ENCODE measurements around the gene HCST. TPM values are rescaled to one million over a fixed set of nuclear protein-coding genes. Genes with fewer than 3 reads are reported as not detected.

Gene HCST
- total RNA-seq, 2 experiments from 2014 or later, result 11.7 to 14.5 TPM

- Mint-ChIP-seq H3K4me3 (no peak overlapping the region), H3K36me3 (ENCODE audit: low read depth) (peaks cover 5% of the 10 kb centered on the region), H3K4me1 (ENCODE audit: low read depth) (peaks cover 9% of the 10 kb centered on the region), H3K27ac (no peak overlapping the region), H3K9me3 (no peaks in the 10 kb centered on the region), H3K27me3 (ENCODE audit: low read depth) (no peaks in the 10 kb centered on the region)
- DNase-seq, result no peak
- intact Hi-C loops (cut with micrococcal nuclease), result no loop called here
- CTCF ChIA-PET, result interaction anchor here (1.0 kb wide), 1 partner anchor 63 kb away, joined by 3 read pairs; no protein-coding TSS in a partner anchor
Observed at GRCh38 chr19:35943321-35944301, 41.3 kb downstream of the HCST start.

GRCh38 chr19:35944556-35944955 is 42.2 kb downstream of the HCST start:
- Mint-ChIP-seq H3K4me3 (no peak overlapping the region), H3K27ac (no peak overlapping the region), H3K36me3 (ENCODE audit: low read depth) (peaks cover 3% of the 10 kb centered on the region), H3K4me1 (ENCODE audit: low read depth) (peaks cover 6% of the 10 kb centered on the region), H3K9me3 (no peaks in the 10 kb centered on the region), H3K27me3 (ENCODE audit: low read depth) (no peaks in the 10 kb centered on the region)
- intact Hi-C loops (cut with micrococcal nuclease), result no loop called here
- DNase-seq, result no peak
- CTCF ChIA-PET, result interaction anchor here (1.0 kb wide), 1 partner anchor 64 kb away, joined by 3 read pairs; no protein-coding TSS in a partner anchor

GRCh38 chr19:35945121-35945790 is 42.9 kb downstream of the HCST start:
- no peak for DNase-seq
- Mint-ChIP-seq H3K9me3 (no peaks in the 10 kb centered on the region), H3K4me3 (no peak overlapping the region), H3K36me3 (ENCODE audit: low read depth) (peaks cover 3% of the 10 kb centered on the region), H3K27ac (no peak overlapping the region), H3K4me1 (ENCODE audit: low read depth) (peaks cover 10% of the 10 kb centered on the region), H3K27me3 (ENCODE audit: low read depth) (no peaks in the 10 kb centered on the region)
- intact Hi-C loops (cut with micrococcal nuclease), result no loop called here
- CTCF ChIA-PET, result interaction anchor here (0.6 kb wide), 1 partner anchor 222 kb away, joined by 3 read pairs; no protein-coding TSS in a partner anchor

GRCh38 chr19:35946203-35946602 is 43.9 kb downstream of the HCST start:
- no peaks in the 10 kb centered on the region for H3K27me3 Mint-ChIP-seq (ENCODE audit: low read depth)
- peaks cover 3% of the 10 kb centered on the region for H3K36me3 Mint-ChIP-seq (ENCODE audit: low read depth)
- H3K9me3 Mint-ChIP-seq, result no peaks in the 10 kb centered on the region
- DNase-seq, result no peak
- H3K4me3 Mint-ChIP-seq, result no peak overlapping the region
- no peak overlapping the region for H3K27ac Mint-ChIP-seq
- CTCF ChIA-PET, result interaction anchor here (0.6 to 1.5 kb wide), 4 partner anchors 179 to 424 kb away, joined by 3 to 4 read pairs (median 3); no protein-coding TSS in a partner anchor
- H3K4me1 Mint-ChIP-seq (ENCODE audit: low read depth), result peaks cover 14% of the 10 kb centered on the region
- intact Hi-C loops (cut with micrococcal nuclease), result no loop called here

DNA sequence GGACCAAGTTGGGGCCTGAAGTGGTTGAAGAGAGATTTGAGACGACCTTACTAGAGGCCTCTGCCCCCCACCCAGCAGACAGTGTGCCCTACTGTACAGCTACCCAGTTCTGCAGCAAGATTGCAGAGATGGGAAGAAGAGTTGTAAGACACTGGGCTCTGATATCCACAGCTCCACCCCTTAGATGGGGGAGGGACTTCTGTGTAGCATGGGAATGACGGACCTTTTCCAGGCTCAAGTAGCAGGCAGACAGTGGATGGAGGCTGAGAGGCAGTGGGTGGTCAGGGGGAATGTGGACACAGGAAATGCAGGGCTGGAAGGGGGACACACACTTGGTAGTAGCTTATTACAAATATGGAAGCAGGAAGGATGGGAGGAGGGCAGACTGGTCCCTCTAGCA is 46.8 kb downstream of the HCST start:
- H3K4me3 Mint-ChIP-seq, result no peak overlapping the region
- CTCF ChIA-PET, result interaction anchor here (0.8 to 1.6 kb wide), 3 partner anchors 10 to 65 kb away, joined by 3 to 9 read pairs (median 4); partner anchors contain the start of gene ALKBH6
- H3K36me3 Mint-ChIP-seq (ENCODE audit: low read depth), result peaks cover under 1% of the 10 kb centered on the region
- no peak overlapping the region for H3K27ac Mint-ChIP-seq
- intact Hi-C loops (cut with micrococcal nuclease), result no loop called here
- DNase-seq, result no peak
- peaks cover 29% of the 10 kb centered on the region for H3K4me1 Mint-ChIP-seq (ENCODE audit: low read depth)
- no peaks in the 10 kb centered on the region for H3K27me3 Mint-ChIP-seq (ENCODE audit: low read depth)
- no peaks in the 10 kb centered on the region for H3K9me3 Mint-ChIP-seq

Other genes with a start within 250 kb of the HCST start
- under 1 TPM in 1 of 2 experiments, not detected in 1; 0.21 TPM for gene UPK1A, start 236.0 kb upstream of the HCST start, total RNA-seq
- 100 to 1,000 TPM; 174 to 181 TPM for gene ZBTB32, start 198.0 kb upstream of the HCST start, total RNA-seq
- gene KMT2B, start 184.5 kb upstream of the HCST start, total RNA-seq, result 10 to 100 TPM; 62.0 to 65.8 TPM
- gene IGFLR1, start 160.1 kb upstream of the HCST start, total RNA-seq, result 10 to 100 TPM; 51.0 to 52.8 TPM
- gene U2AF1L4, start 157.1 kb upstream of the HCST start, total RNA-seq, result 10 to 100 TPM; 41.8 to 44.2 TPM
- gene PSENEN, start 156.9 kb upstream of the HCST start, total RNA-seq, result 10 to 100 TPM; 32.4 to 37.7 TPM
- 1 to 10 TPM; 5.7 to 9.7 TPM for gene LIN37, start 154.0 kb upstream of the HCST start, total RNA-seq
- gene HSPB6, start 145.5 kb upstream of the HCST start, total RNA-seq, result under 1 TPM; 0.40 to 0.55 TPM
- gene PROSER3, start 144.4 kb upstream of the HCST start, total RNA-seq, result 10 to 100 TPM; 45.3 to 47.4 TPM
- gene ARHGAP33, start 127.0 kb upstream of the HCST start, total RNA-seq, result 10 to 100 TPM; 49.5 to 61.6 TPM
- gene PRODH2, start 89.7 kb upstream of the HCST start, total RNA-seq, result not detected
- gene NPHS1, start 50.0 kb upstream of the HCST start, total RNA-seq, result under 1 TPM in 1 of 2 experiments, not detected in 1; 0.05 TPM
- 1 to 10 TPM; 1.0 to 1.1 TPM for gene KIRREL2, start 45.6 kb upstream of the HCST start, total RNA-seq
- gene APLP1, start 34.0 kb upstream of the HCST start, total RNA-seq, result 1 to 10 TPM in 1 of 2 experiments, under 1 TPM in 1; 0.79 to 1.2 TPM
- gene NFKBID, start 2.0 kb upstream of the HCST start, total RNA-seq, result 10 to 100 TPM; 56.2 to 56.4 TPM
- not detected for gene TYROBP, start 5.8 kb downstream of the HCST start, total RNA-seq
- 1 to 10 TPM; 4.0 TPM for gene LRFN3, start 33.8 kb downstream of the HCST start, total RNA-seq
- 10 to 100 TPM; 13.1 to 13.8 TPM for gene SDHAF1, start 92.7 kb downstream of the HCST start, total RNA-seq
- gene SYNE4, start 106.3 kb downstream of the HCST start, total RNA-seq, result 1 to 10 TPM; 1.1 to 2.1 TPM
- gene ALKBH6, start 111.7 kb downstream of the HCST start, total RNA-seq, result 10 to 100 TPM; 36.9 to 37.8 TPM
- under 1 TPM in 1 of 2 experiments, not detected in 1; 0.15 TPM for gene CLIP3, start 130.3 kb downstream of the HCST start, total RNA-seq
- gene THAP8, start 151.8 kb downstream of the HCST start, total RNA-seq, result 1 to 10 TPM; 1.1 to 1.2 TPM
- 10 to 100 TPM; 23.7 to 25.6 TPM for gene WDR62, start 152.4 kb downstream of the HCST start, total RNA-seq
- gene OVOL3, start 208.6 kb downstream of the HCST start, total RNA-seq, result not detected
- 10 to 100 TPM; 86.8 to 87.4 TPM for gene POLR2I, start 212.3 kb downstream of the HCST start, total RNA-seq
- gene TBCB, start 212.9 kb downstream of the HCST start, total RNA-seq, result 100 to 1,000 TPM; 104 to 105 TPM
- gene CAPNS1, start 237.5 kb downstream of the HCST start, total RNA-seq, result 100 to 1,000 TPM; 301 to 307 TPM
- not detected for gene COX7A1, start 249.9 kb downstream of the HCST start, total RNA-seq